HG03571 (cell line): Measurements from ENCODE around the gene NDUFS7.

Experiments
- ATAC-seq: cut with Tn5 transposase; IDR thresholded peaks from one replicate; pipeline ENCODE4 v1.9.1; 2021; ENCODE audit not compliant: unreplicated experiment

NDUFS7 gene

DNA sequence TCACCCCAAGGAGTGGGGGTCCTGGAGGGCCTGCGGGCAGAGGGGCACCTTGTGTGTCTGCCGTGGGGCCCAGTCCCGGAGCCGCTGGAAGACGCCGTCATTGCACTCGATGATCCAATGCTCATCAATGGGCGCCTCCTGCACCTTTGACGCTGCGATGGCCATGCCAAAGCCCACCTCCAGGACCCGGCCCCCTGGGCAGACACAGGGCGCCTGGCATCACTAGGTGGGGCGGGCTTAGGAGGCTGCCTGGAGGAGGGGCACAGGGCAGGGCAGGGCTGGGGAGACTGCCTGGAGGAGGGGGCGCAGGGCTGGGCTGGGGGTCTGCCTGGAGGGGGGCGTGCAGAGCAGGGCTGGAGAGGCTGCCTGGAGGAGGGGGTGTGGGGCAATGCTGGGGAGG, 16.0 kb downstream of the NDUFS7 start:
- no peak for ATAC-seq

DNA sequence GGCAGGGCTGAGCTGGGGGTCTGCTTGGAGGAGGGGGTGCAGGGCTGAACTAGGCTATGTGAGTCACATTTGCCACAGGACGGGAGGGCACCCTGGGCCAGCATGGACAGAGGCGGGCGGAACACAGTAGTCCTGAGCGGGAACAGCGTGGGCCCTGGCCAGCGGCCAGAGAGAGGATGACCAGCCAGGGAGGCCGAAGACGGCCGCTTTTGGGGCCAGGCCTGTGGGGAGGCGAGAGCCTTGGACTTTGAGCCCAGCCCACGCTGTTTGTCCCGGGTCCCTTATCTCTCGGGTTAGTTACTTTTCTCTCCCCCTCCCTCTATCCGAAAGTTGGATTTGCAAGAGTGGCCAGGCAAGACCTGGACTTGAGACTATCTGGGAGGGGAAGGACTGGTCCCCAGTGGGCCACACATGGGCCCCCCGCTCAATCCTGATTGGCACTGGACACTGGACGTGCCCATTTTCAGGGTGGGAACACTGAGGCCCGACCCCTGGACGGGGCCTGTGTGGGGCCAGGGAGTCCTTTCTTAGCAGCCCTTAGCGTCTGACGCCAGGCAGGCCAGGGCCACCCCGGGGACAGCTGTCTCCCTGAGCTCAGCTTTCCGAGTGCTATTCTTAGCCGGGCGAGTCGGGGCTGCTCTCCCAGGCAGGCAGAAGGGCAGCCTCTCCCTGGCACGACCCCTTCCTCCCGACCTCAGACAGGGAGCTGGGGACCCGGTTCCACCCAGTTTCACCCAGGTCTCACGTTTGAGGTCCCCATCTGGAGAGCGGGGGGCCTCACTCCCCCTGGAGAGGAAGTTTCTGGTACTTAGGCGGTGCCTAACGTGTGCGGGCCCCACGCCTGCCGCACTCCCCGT, 16.8 kb downstream of the NDUFS7 start:
- no peak for ATAC-seq

DNA sequence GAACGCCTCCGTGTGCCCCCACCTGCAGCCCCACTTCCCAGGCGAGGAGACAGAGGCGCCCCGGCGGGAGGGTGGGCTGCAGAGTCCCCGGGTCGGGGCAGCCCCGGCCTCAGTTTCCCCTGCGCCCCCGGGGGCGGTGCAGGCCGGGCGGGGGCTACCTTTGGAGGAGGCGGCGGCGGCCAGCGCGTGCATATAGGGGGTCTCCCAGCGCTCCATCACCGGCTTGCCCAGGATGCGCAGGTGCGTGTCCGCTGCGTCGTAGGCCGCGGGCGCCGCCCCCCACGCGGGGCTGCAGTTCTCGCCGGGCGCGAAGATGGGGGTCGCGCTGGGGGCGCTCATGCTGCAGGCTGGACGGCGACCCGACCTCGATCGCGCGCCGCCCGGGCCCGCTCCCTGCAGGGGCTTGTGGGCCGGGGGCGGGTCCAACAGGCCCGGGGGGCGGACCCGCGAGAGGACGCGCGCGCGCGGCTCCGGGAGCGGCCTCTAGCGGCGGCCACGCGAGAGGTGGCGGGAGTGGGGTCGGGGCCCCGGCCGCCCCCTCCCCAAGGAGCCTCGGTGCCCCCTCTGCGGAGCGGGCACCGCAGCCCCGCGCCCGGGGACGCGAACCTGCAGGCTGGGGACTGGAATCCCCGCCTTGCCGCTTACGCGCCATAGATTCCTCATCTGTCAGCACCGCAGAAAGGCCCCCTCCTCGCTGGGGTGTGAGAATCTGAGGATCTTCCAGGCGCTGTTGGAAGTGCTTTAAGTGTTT, 17.6 kb downstream of the NDUFS7 start, which contains the start of gene GAMT:
TSS of gene GAMT (minus strand) at position 405 of the 751 bp plus-strand sequence. CDS start at position 339, 66 bp downstream.
- no peak for ATAC-seq

DNA sequence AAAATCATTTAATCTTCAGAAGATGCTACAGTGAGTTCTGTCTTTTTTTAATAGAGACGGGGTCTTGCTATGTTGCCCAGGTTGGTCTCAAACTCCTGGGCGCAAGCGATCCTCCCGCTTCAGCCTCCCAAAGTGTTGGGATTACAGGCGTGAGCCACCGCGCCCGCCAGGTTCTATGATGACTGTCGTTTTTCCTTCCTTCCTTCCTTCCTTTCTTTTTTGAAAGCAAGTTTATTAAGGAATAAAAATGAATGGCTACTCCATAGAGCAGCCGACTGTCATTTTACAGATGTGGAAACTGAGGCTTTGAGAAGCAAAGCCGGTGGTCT, 18.1 kb downstream of the NDUFS7 start:
- ATAC-seq = no peak

DNA sequence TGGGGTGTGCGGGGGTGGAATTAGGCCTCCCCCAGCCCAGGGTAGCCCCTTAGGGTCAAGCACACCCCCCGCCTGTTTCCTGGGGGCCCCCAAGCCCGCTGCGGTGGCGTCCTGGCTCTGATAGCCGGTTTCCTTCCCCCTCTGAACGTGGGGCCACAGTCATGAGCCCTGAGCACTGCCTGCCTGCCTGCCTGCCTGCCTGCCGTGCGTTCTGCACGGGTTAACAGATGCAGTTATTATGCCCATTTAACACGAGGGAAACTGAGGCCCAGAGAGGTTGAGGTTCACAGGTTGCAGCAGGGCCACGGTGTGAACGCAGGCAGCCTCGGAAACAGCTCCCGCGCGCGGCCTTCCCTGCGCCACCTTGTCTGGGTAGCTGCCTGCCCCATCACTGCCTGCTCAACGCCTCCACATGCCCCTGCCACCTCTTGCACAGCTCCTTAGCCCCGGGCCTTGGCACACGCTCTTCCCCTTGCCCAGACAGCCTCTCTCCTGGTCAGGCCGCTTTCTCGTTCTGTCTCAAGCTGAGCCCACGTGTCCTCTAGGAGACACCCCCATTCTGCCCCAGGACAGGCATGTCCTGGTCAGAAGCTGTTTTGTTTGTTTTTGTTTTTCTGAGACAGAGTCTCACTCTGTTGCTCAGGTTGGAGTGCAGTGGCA, 18.8 kb downstream of the NDUFS7 start:
- ATAC-seq = no peak

DNA sequence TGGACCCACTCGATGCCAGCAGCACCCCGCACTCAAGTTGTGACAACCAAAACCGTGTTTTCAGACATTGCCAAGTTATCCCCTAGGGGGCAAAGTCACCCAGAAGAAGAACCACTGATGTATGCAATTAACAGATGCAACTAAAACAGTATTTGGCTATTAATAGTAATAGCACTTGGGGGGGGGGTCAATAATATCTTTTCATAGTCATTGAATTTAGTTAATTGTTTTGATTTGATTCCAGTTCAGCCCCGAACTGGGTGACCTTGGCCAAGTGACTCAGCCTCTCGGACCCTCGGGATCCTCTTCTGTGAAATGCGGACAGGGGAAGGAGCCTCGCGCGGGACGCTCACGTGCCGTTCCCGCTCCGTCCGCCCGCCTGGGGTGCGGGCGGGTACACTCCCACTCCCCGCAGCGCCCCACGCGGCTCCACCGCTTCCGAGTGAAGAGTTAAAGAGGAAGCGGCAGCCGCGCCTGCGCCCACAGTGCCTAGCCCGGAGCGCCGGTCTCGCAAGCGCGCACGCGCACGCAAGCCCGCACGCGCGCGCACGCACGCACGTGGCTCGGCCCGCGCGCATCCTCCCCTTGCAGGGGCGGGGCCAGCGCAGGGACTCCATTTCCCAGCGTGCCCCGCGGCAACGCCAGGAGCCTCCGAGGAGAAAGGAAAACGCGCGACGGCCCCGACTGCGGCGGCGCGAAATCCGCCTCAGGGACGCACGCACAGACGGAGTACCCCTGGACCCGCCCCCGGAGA, 23.2 kb downstream of the NDUFS7 start:
- peak; percentile 57 for ATAC-seq

DNA sequence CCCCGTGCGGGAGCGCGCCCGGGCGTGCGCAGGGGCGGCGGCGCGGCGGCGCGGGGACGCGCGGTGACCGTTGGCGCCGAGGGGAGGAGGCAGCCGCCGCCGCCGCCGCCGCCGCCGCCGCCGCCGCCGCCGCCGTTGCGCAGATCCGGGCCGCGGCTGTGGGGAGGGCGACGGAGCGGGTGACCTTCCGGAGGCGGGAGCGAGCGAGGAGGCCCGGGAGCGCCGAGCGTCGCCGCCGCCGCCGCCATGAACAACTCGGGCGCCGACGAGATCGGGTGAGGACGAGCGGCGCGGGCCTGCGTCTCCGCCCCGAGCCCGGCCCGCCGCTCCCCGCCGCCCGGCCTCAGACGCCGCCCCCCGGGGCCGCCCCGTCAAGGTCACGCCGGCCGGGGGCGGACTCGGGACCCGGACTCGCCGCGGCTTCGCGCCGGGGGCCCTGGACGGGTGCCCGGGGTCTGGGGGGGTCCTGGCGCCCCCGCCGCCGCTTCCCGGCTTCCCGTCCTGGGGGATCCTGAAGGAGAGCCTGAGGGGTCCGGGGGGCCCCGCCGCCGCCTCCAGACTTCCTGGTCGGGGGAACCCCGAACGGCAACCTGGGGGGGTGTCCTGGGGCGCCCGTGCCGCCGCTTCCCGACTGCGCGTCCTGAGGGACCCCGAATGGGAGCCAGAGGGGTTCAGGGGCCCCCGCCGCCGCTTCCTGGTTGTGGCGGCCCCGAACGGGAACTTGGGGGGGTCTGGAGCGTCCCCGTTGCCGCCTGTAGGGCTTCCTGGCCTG, 24.0 kb downstream of the NDUFS7 start, which contains the start of gene DAZAP1:
TSS of gene DAZAP1 (plus strand) at position 59 of the 772 bp plus-strand sequence. CDS start at position 247, 188 bp downstream.
- no peak for ATAC-seq

DNA sequence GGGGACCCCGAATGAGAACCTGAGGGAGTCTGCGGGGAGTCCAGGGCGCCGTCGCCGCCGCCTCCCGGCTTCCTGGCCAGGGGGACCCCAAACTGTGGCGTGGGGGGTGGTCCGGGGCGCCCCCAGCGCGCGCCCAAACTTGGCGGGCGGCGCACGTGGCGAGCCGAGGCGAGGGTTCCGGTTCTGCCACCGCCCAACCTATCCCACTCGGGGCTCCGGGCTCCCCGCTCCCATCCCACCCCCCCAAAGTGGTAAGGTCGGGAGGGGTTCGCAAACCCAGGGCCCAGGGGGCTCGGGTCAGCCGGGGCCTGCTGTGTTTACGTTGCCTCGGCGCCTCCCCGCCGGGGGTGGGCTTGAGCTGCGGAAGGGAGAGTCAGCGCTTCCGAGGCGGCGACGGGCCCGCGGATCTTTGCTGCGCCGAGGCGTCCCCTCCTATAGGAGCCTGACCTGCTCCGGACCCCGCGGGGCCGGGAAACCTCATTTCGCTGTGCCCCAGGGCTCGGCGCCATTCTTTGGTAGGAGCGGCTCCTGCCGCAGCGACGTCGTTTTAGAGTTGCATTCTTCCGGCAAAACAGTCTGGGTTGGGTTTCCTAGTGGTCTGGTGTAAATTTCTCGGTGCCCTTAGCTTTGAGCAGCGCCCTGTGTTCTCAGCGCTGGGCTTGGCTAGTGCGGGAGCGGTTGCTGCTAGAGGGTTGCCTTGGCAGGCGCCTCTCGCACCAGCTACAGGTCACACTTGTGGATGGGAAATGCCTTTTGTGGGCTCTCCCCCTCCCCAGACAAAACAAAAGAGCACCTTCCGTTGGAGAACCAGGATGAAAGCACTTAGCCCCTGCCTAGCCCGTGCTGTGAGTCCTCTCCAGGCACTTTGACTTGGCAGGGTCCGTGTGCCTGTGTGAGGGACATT, 24.8 kb downstream of the NDUFS7 start:
- ATAC-seq = no peak

DNA sequence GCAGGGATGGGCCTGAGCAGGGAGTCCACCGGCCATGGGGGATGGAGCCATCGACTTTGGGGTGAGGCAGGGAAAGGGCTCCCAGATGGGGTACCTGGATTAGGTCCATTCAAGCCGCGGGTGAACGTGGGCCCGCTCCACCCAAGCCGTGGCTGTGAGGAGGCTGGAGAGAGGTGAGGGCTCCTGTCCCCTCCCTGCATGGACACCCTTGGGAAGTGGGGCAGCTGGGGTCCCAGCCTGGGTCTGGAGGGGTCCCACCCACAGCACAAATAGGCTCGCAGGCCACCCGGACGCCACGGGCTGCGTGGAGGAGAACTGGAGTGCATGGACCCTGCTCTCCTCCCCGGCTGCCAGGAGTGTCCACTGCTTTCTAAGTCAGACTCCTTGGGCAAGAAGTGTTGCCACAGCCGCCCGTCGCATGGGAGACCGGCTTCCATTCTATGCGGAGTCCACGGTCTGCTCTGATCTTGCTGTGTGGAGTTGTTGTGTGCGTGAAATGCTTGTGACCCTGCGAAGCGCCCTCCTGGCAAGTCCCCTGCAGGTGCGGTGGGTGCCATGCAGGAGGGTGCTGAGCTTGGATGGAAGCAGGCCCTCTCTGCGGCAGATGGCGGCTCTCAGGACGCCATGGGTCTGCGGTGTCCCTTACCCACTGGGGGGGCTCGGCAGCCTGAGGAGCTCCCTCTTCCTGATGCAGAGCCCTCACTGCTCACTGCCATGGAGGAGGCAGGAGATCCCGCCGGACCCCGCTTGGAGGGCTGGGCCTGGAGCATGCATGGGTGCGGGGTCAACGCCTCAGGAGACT, 25.7 kb downstream of the NDUFS7 start:
- no peak for ATAC-seq

DNA sequence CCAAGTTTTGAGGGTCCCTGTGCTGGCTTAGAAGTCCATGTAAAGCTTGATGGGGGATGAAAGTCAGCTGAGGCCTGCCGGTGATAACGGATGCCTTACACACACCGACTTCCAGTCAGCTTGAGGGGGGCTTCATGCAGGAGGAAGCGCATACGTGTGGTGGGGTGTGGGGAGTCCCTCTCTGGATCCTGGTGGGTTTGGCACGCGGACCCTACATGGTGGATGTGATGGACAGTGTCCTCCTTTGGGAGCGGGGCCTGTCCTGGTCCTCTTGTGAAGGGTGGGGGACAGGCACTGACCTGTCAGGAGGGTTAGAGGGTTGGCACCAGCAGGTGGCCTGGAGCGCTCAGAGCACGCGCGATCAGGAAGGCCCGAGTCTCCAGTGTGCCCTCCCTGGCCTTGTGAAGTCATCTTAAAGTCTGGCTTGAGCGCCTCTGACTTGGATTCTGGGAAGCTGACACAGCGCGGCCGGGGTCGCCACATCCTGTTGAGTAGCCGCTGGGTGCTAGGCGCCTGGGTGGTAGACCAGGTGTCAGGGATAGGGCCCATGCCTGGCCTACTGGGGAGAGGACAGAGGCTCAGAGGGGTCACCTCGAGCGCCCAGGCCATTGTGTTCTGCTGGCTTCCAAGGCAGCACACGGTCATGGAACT, 26.6 kb downstream of the NDUFS7 start:
- no peak for ATAC-seq

DNA sequence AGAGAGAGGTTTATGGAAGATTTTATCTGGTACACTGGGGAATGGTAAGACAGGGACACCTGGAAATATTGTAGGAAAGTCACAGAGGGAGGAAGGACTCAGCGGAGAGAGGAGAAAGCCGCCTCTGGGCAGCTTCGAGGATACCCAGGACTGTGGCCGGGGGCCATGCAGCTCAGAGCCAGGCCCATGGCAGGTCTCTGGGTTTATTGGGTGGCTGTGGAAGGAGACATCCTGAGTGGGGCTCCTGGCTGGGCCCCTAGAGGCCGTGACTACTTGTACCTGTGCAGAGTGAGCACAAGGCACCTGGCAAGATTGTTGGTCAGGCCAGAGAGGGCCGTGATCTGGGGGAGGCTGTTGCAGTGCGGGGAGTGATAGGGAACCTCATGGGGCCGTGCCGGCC, 27.1 kb downstream of the NDUFS7 start:
- no peak for ATAC-seq

DNA sequence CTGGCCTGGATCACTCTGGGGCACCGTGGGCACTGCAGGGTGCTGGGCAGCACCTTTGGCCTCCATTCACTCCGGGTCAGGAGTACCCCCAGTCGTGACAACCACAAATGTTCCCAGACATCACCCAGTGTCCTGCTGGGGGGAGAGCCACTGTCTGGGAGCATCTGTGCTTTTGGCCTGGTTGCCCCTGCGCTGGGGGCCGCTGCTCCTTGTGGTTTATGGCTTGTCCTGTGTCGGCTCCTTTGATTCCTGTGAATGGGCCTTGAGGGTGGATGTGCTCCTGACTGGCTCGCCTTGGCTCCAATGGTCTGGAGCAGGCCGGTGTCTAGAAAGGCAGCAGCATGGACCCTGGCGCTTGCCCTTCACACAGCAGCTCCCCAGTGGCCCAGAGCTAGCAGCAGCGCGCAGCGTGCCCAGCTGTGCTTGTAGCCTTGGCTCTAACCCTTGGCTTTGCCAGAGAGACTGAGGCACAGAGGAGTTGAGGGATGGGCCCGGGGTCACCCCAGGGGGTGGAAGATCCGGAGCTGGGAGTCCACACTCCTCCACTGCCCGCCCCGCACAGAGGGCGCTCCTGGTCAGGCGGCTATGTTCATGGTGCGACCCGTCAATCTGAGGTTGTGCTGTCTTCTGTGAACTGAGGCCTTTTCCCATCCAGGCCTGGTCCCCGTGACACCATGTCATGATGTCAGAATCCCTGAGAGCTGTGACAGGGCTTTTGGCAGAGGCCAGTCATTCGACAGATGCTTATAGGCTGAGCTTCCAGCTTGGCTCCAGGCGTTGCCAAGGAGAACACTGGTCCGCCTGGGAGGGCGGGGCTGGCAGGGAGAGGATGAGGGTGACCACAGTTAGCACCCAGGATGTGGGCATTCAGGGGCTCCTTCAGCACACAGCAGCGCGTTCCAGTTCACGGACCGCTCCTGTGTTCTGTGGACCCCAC, 27.8 kb downstream of the NDUFS7 start:
- no peak for ATAC-seq

DNA sequence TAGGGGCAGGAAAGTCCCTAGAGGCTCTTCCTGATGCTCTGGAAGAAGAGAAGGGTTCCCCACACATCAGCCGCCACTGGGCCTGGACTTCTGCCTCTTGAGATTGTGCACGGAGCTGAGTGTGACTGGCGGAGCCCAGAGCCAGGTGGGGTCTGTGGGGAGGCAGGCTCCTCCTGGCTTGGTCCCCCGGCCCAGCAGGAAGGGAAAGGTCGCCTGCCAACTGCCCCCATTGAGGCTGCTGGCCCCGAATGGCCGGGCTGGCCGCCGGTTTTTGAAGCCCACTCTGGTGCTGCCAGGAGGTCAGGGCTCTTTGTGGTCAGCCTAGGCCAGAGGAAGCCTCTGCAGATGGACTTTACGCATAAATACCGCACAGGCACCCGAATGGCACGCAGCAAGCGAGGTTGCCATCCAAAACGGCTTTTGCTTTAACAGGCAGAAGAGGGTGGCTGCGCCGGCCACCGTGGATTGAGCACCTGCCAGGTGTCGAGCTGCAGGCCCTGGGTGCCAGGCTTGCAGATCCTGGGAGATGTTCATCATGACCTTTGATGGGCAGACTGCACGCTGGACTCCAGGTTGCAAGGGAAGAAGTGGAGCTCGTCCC, 28.7 kb downstream of the NDUFS7 start:
- no peak for ATAC-seq

DNA sequence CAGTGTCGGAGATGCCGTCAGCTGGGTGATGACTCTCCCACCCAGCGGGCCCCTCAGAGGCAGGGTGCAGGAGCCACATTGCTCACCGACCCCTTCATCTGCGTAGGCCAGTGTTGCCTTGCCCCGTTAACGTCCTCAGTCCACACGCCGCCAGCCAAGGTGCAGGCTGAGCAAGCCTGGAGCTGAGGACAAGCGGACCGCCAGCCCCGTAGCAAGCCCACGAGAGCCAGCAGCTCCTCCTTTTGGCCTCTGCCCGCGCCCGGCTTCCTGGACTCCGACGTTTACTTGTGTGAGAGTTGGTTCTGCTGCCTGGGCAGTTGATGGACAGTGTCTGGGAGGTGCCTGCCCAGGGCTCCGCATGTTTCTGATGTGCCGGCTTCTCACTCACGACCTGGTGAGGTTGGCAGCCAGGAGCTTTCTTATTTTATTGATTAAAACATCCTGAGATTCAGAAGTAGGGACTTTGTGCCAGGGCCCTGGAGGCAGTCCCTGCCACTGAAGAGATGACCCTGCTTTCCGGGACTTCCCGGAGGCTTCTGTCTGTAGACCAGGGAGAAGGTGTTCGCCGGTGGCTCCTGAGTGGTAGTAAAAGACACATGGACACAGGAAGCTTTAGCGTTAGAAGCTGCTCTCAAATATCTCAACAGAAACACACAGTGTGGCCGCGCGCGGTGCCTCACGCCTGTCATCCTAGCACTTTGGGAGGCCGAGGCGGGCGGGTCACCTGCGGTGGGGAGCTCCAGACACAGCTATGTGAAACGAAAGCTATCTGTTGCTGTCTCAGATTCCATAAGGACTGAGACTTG, 29.5 kb downstream of the NDUFS7 start:
- no peak for ATAC-seq

DNA sequence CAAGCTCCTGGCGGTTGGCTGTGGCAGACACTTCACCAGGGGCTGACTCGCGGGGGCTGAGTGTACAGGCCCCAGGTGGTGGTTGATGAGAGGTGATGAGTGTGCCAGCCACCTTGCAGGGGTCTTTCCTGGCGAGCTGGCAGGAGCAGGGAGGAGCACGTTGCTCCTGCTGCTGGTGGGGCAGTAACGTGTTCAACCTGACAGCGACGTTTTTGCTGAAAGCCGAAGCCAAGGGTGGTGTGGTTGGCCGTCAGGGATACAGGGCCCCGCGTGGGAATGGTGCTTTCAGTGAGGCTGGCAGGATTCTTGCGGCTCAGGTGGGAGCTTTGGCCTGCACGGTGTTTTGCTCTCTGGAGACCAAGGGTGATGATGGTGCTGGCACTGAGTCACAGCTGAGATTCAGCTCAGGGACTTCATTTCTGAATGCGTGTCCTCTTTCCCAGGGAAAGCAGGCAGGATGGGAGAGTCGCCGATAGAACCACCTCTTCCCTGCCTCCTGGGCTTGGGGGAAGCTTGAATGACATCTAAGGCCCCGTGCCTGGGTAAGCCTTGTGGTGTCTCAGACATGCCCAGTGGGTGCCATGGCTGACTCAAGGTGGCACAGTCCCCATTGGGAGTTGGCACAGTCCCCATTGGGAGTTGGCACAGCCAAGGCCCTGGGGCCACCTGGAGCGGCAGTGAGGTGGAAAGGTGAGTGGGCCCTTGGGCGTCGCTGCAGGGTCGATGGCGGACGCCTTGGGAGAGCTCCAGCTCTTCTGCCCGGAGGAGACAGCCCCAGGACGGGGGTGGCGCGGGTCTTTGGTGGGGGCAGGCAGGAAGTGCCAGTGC, 32.5 kb downstream of the NDUFS7 start:
- no peak for ATAC-seq
